Natural killer cell (primary cell): ENCODE measurements around the gene KCTD3. TPM values are rescaled to one million over a fixed set of nuclear protein-coding genes. Genes with fewer than 3 reads are reported as not detected.

ENCODE experiments used
- ATAC-seq, 3 donors: fragments of 150-1000 bp in 2 of 3; fragments of 200-7000 bp in 1 of 3; cut with Tn5 transposase; 1 replicate in 1 of 3; 2 replicates in 2 of 3; pipeline ENCODE4 v1.10.0; 2021; ENCODE audit warnings: mild to moderate bottlenecking in 2 of 3, moderate library complexity in 2 of 3
- DNase-seq, 2 donors: peaks; one replicate each; pipeline versions ENCODE4 v3.0.0 to v3.0.0-alpha.2; 2013 to 2021; ENCODE audit warnings: mixed read lengths in 1 of 2
- H3K27ac ChIP-seq: one replicate; pipeline ENCODE4 v1.5.1; 2013; ENCODE audit warnings: mild to moderate bottlenecking, low read length
- H3K27me3 ChIP-seq: one replicate; pipeline ENCODE4 v1.6.1; 2013; ENCODE audit warnings: low read length; ENCODE audit not compliant: control insufficient read depth, insufficient read depth
- H3K36me3 ChIP-seq: one replicate; pipeline ENCODE4 v1.6.1; 2013; ENCODE audit warnings: low read length; ENCODE audit not compliant: control insufficient read depth, insufficient read depth
- H3K4me1 ChIP-seq: one replicate; pipeline ENCODE4 v1.6.1; 2013; ENCODE audit warnings: low read length; ENCODE audit not compliant: control insufficient read depth, insufficient read depth
- H3K4me3 ChIP-seq: one replicate; pipeline ENCODE4 v1.5.1; 2013; ENCODE audit warnings: low read length
- H3K9me3 ChIP-seq: one replicate; pipeline ENCODE4 v1.6.1; 2013; ENCODE audit warnings: low read length; ENCODE audit not compliant: control insufficient read depth, insufficient read depth
- H3K27ac Mint-ChIP-seq, 2 donors: one replicate each; pipeline ENCODE4 v1.8.0; 2022; ENCODE audit warnings: mild to moderate bottlenecking in 2 of 2, mixed read lengths in 2 of 2, moderate library complexity in 1 of 2
- H3K27me3 Mint-ChIP-seq, 2 donors: one replicate each; pipeline ENCODE4 v1.8.0; 2022; ENCODE audit warnings: low read depth in 2 of 2, mixed read lengths in 2 of 2
- H3K36me3 Mint-ChIP-seq: one replicate; pipeline ENCODE4 v1.8.0; 2022; ENCODE audit warnings: mixed read lengths
- H3K4me1 Mint-ChIP-seq, 2 donors: one replicate each; pipeline ENCODE4 v1.8.0; 2022; ENCODE audit warnings: mixed read lengths in 2 of 2
- H3K4me3 Mint-ChIP-seq: one replicate; pipeline ENCODE4 v1.8.0; 2022; ENCODE audit warnings: mild to moderate bottlenecking, moderate library complexity, mixed read lengths
- H3K9me3 Mint-ChIP-seq, 2 donors: one replicate each; pipeline ENCODE4 v1.8.0; 2022; ENCODE audit warnings: mixed read lengths in 2 of 2
- CTCF ChIP-seq: fragments of 200-600 bp; IDR thresholded peaks from one replicate; pipeline ENCODE4 v1.8.0; 2022; ENCODE audit warnings: antibody characterized with exemption
- WGBS: methylation state at CpG from one replicate; pipeline ENCODE4 v1.1.7; 2013; ENCODE audit warnings: missing lambda C conversion rate; ENCODE audit not compliant: insufficient coverage; 5-methylcytosine and 5-hydroxymethylcytosine counted together
- intact Hi-C: fragments of 100-400 bp; cut with micrococcal nuclease; formaldehyde crosslinking; loops from one replicate; pipeline ENCODE4 v1.14.2; 2022
- total RNA-seq, 4 donors: library from RNA; stranded (reverse); fragments of 120-200 nt in 1 of 4; gene quantifications; one replicate each; pipeline versions ENCODE4 v1.2.3 to v1.2.4, GENCODE V29; 2013 to 2022

KCTD3 gene
- total RNA-seq, 3 donors from 2014 or later (not counting 1 experiment from before 2014, with no cell fraction given), result 2.1 to 4.5 (median 3.1) TPM

- no peak for DNase-seq
- no peaks in the 10 kb centered on the region for H3K27me3 Mint-ChIP-seq
- no peaks in the 10 kb centered on the region for H3K27me3 ChIP-seq
- ATAC-seq, result no peak
- no peak overlapping the region for H3K27ac ChIP-seq
- H3K4me3 ChIP-seq, result no peak overlapping the region
- no peak overlapping the region for H3K27ac Mint-ChIP-seq
- H3K36me3 ChIP-seq, result no peaks in the 10 kb centered on the region
- intact Hi-C loops, result no loop called here
- H3K36me3 Mint-ChIP-seq, result peaks cover 4% of the 10 kb centered on the region
- TF ChIP-seq CTCF, result no peak
- H3K4me1 Mint-ChIP-seq, result no peaks in the 10 kb centered on the region
- no peaks in the 10 kb centered on the region for H3K9me3 ChIP-seq
- peaks cover 3 to 11% of the 10 kb centered on the region in 2 donors for H3K9me3 Mint-ChIP-seq
- no peak overlapping the region for H3K4me3 Mint-ChIP-seq
- H3K4me1 ChIP-seq, result no peaks in the 10 kb centered on the region
Measured at GRCh38 chr1:215660259-215660658, 93.2 kb downstream of the KCTD3 start.

GRCh38 chr1:215661033-215661432 lies 93.9 kb downstream of the KCTD3 start:
- Histone ChIP-seq H3K4me1 (no peaks in the 10 kb centered on the region), H3K9me3 (no peaks in the 10 kb centered on the region), H3K4me3 (no peak overlapping the region), H3K36me3 (no peaks in the 10 kb centered on the region), H3K27ac (no peak overlapping the region), H3K27me3 (no peaks in the 10 kb centered on the region)
- ATAC-seq (no peak), DNase-seq (no peak)
- intact Hi-C loops, result no loop called here
- 77% methylated on average over 1 of the region's 1 CpG for WGBS
- H3K27me3 Mint-ChIP-seq, result no peaks in the 10 kb centered on the region
- H3K4me3 Mint-ChIP-seq, result no peak overlapping the region
- H3K9me3 Mint-ChIP-seq, result peaks cover 3 to 11% of the 10 kb centered on the region in 2 donors
- no peak for TF ChIP-seq CTCF
- H3K27ac Mint-ChIP-seq, result no peak overlapping the region
- H3K36me3 Mint-ChIP-seq, result peaks cover 4% of the 10 kb centered on the region
- no peaks in the 10 kb centered on the region for H3K4me1 Mint-ChIP-seq

GRCh38 chr1:215665215-215665614 lies 98.1 kb downstream of the KCTD3 start:
- Mint-ChIP-seq H3K4me1 (no peaks in the 10 kb centered on the region), H3K27me3 (no peaks in the 10 kb centered on the region), H3K27ac (no peak overlapping the region), H3K9me3 (peaks cover 2 to 11% of the 10 kb centered on the region in 2 donors), H3K36me3 (no peaks in the 10 kb centered on the region), H3K4me3 (no peak overlapping the region)
- H3K27me3 ChIP-seq, result no peaks in the 10 kb centered on the region
- no peak for TF ChIP-seq CTCF
- H3K36me3 ChIP-seq, result no peaks in the 10 kb centered on the region
- intact Hi-C loops, result no loop called here
- DNase-seq (no peak), ATAC-seq (no peak)
- no peak overlapping the region for H3K27ac ChIP-seq
- H3K4me1 ChIP-seq, result no peaks in the 10 kb centered on the region
- WGBS, result 78% methylated on average over 4 of the region's 4 CpGs
- no peaks in the 10 kb centered on the region for H3K9me3 ChIP-seq
- H3K4me3 ChIP-seq, result no peak overlapping the region

GRCh38 chr1:215667761-215668160 lies 100.7 kb downstream of the KCTD3 start:
- Mint-ChIP-seq H3K27ac (no peak overlapping the region), H3K4me1 (no peaks in the 10 kb centered on the region), H3K27me3 (no peaks in the 10 kb centered on the region), H3K9me3 (peaks cover 2 to 7% of the 10 kb centered on the region in 2 donors), H3K36me3 (no peaks in the 10 kb centered on the region), H3K4me3 (no peak overlapping the region)
- Histone ChIP-seq H3K9me3 (no peaks in the 10 kb centered on the region), H3K36me3 (no peaks in the 10 kb centered on the region), H3K4me3 (no peak overlapping the region), H3K4me1 (no peaks in the 10 kb centered on the region), H3K27ac (no peak overlapping the region), H3K27me3 (no peaks in the 10 kb centered on the region)
- WGBS, result 83% methylated on average over 1 of the region's 2 CpGs
- intact Hi-C loops, result no loop called here
- DNase-seq, result no peak
- no peak for ATAC-seq
- no peak for TF ChIP-seq CTCF
